Measurements from ENCODE around the gene CTDSPL.
"Not testable (repeated sequence)": the region's sequence is repeated elsewhere in the genome, so short reads cannot be mapped to it uniquely, and the experiment has no call there.

Gene CTDSPL

DNA sequence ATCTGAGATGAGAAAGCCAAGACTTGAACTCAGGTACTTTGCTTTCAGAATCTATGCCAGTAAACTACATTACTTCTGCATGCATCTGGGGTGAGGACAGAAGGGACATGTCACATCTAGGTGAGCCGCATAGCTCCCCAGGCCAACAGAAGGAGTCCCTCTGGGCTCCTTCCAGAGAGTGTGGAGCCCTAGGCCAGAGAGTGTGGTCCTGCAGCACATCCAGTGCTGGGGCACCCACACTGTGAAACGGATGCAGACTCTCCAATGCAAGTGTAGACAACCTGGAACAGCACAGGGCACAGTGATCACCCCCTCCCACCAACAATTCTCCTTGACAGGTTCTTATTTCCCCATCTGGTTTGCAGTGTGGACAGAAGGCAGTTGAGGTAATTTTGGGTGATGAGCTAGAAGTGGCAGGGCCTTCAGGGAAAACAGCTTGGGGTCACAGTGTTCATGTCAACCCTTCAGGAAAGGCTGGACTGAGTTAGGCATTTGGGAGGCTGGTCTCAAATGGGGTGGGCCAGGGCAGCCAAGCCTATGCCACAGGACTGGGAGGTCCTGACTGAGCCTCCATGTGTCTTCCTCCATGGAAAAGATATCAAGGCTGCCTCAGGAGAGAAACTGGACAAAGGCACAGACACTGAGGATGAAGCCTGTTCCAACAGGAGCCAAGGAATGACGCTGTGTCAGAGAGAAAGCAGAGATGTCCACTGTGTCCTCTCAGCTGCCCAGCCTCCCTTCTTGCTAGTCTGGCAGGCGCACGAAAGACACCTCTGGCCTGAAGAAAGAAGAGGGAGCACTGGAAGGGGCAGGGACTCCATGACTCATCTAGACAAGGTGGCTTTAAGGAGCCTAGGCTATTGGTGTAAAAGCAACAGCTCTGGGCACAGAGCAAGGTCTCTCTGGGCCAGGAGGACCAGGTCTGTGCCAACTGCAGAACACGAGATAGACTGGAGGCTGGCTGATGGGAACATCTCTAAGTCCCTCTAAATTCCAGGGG is 166.1 kb downstream of the CTDSPL start:
- no peak for DNase-seq

DNA sequence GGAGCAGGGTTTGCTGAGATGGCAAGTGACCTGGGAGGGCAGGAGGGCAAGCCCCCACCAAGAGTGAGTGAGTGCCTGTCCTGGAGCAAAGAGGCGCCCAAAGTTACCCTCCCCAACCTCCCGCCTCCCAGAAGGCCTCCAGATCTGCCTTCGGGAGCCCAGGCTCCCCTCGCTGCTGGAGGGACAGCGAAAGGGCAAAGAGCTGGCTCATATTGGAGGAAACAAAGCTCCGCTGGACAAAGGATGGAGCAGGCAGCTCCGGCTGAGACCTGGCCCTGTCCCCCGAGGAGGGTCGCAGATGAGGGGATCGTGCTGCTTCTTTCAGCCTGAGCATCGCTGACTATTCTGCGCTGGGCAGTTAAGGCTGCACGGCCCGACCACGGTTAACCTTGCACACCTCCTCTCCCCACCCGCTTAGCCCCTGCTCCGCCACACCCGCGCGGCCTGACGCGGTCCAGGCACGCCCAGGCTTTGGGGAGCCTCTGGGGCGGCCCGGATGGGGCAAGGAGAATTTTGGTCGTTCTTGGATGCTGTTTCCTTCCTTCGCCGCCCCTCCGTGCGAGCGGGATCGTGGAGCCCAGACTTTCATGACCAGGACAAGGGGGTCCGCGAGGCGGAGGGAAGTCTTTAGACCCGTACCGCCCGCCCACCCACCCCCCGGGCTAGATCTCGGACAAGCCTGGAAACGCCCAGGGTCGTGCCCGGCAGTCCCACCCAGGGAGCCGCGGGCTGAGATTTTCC is 167.1 kb downstream of the CTDSPL start:
- no peak for DNase-seq

DNA sequence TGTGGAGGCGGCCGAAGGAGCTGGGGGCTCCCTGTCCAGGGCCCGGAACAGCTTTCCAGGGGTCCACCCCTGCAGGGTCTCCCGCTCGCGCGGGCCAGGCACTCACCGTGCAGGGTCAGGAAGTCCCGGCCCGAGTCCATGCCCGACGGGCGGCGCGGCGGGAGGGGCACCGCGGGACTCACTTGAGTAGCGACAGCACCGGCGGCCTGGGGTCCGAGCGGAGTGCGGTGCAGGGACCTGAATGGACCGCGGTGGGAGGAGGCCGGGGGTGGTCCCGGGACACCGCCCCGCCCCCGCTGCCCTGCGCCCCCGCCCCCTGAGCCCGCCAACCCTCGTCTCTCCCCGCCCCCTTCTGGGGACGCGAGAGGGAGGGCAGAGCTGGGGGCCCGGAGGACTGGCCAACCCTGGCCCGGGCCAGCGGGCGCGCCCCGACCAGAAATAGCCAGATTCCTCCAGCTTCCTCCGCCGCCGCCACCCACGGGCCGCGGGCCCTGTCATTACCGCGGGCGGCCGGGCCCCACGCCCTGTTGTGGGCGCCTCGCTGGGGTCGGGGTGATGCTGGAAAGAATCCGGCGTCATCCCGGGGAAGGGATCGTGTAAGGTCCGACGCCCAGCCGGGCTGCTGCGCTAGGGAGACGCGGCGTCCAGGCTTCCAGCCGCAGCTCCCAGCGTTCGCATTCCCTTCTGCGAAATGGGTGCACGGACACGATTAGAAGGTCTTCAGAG is 167.9 kb downstream of the CTDSPL start, which contains the start of gene PLCD1:
Gene PLCD1 (minus strand): TSS at position 243 of the 726 bp plus-strand sequence. CDS start 103 bp downstream, at position 140.
- DNase-seq: peak; percentile 92

- no peak for DNase-seq
Observed at GRCh38 chr3:38030126-38031021, 168.7 kb downstream of the CTDSPL start.

- no peak for DNase-seq
Observed at GRCh38 chr3:38031022-38031994, 169.6 kb downstream of the CTDSPL start.

GRCh38 chr3:38032328-38032865 is 170.7 kb downstream of the CTDSPL start:
- no peak for DNase-seq

- DNase-seq: not testable (repeated sequence)
Observed at GRCh38 chr3:38033586-38033985, 171.9 kb downstream of the CTDSPL start.
